Mesenchymal stem cell (in vitro differentiated cells and primary cell): Measurements from ENCODE around the gene HYKK. TPM values are rescaled to one million over a fixed set of nuclear protein-coding genes. Genes with fewer than 3 reads are reported as not detected.
A peak's percentile ranks its signal among the peaks of the same experiment; 100 is the strongest.

Experiments
- DNase-seq: peaks from one replicate; pipeline ENCODE4 v3.0.0-alpha.2; 2013
- H2AFZ ChIP-seq: one replicate; pipeline ENCODE4 v1.6.1; 2013; ENCODE audit warnings: low read depth, mild to moderate bottlenecking, control low read depth, inconsistent platforms, low read length, moderate library complexity
- H2AK5ac ChIP-seq: 2 replicates; pipeline ENCODE4 v1.6.1; 2013; ENCODE audit warnings: low read length, moderate library complexity, mild to moderate bottlenecking, inconsistent platforms; ENCODE audit not compliant: severe bottlenecking
- H2BK120ac ChIP-seq: one replicate; pipeline ENCODE4 v1.6.1; 2013; ENCODE audit warnings: low read depth, mild to moderate bottlenecking, inconsistent platforms, low read length, moderate library complexity
- H2BK12ac ChIP-seq, 2 experiments: one replicate each; pipeline ENCODE4 v1.6.1; 2013; ENCODE audit warnings: inconsistent platforms in 2 of 2, low read length in 2 of 2, mild to moderate bottlenecking in 2 of 2, moderate library complexity in 2 of 2, control low read depth in 1 of 2
- H2BK15ac ChIP-seq: one replicate; pipeline ENCODE4 v1.6.1; 2013; ENCODE audit warnings: mild to moderate bottlenecking, low read depth, inconsistent platforms; ENCODE audit not compliant: poor library complexity, severe bottlenecking
- H2BK5ac ChIP-seq: 2 replicates; pipeline ENCODE4 v1.6.1; 2013; ENCODE audit warnings: low read depth, mild to moderate bottlenecking, low read length, control low read depth, inconsistent platforms; ENCODE audit not compliant: poor library complexity, severe bottlenecking
- H3K14ac ChIP-seq, 2 experiments: one replicate each; pipeline ENCODE4 v1.6.1; 2013; ENCODE audit warnings: inconsistent platforms in 2 of 2, low read length in 2 of 2, control low read depth in 1 of 2, mild to moderate bottlenecking in 1 of 2, moderate library complexity in 1 of 2
- H3K18ac ChIP-seq, 2 experiments: one replicate each; pipeline ENCODE4 v1.6.1; 2013; ENCODE audit warnings: inconsistent platforms in 2 of 2, low read length in 2 of 2, control low read depth in 1 of 2, low read depth in 1 of 2, mild to moderate bottlenecking in 1 of 2
- H3K23ac ChIP-seq, 2 experiments: one replicate each; pipeline ENCODE4 v1.6.1; 2013; ENCODE audit warnings: inconsistent platforms in 2 of 2, low read length in 2 of 2, mild to moderate bottlenecking in 2 of 2, moderate library complexity in 2 of 2, control low read depth in 1 of 2
- H3K27ac ChIP-seq: 2 replicates; pipeline ENCODE4 v1.5.1; 2013; ENCODE audit warnings: mild to moderate bottlenecking, moderate library complexity, low read length, control low read depth, inconsistent platforms; ENCODE audit not compliant: poor library complexity, severe bottlenecking
- H3K27me3 ChIP-seq, 2 experiments: 2 replicates each; pipeline versions ENCODE4 v1.6.1 to v1.7.0; 2013; ENCODE audit warnings: low read length in 2 of 2, mild to moderate bottlenecking in 2 of 2, moderate library complexity in 2 of 2, control low read depth in 1 of 2, inconsistent platforms in 1 of 2; ENCODE audit not compliant: control insufficient read depth in 1 of 2, insufficient read depth in 1 of 2
- H3K36me3 ChIP-seq, 2 experiments: 2 replicates each; pipeline versions ENCODE4 v1.6.1 to v1.7.0; 2013; ENCODE audit warnings: low read length in 2 of 2, control low read depth in 1 of 2, inconsistent platforms in 1 of 2, low read depth in 1 of 2, mild to moderate bottlenecking in 1 of 2; ENCODE audit not compliant: insufficient read depth in 2 of 2, control insufficient read depth in 1 of 2
- H3K4ac ChIP-seq, 2 experiments: one replicate each; pipeline ENCODE4 v1.6.1; 2013; ENCODE audit warnings: inconsistent platforms in 2 of 2, low read length in 2 of 2, mild to moderate bottlenecking in 2 of 2, moderate library complexity in 2 of 2, control low read depth in 1 of 2, low read depth in 1 of 2
- H3K4me1 ChIP-seq: 2 replicates; pipeline ENCODE4 v1.6.1; 2013; ENCODE audit warnings: low read depth, low read length, control low read depth; ENCODE audit not compliant: control insufficient read depth, insufficient read depth
- H3K4me2 ChIP-seq: 2 replicates; pipeline ENCODE4 v1.6.1; 2013; ENCODE audit warnings: low read length, mild to moderate bottlenecking, inconsistent platforms; ENCODE audit not compliant: poor library complexity, severe bottlenecking
- H3K4me3 ChIP-seq, 2 experiments: 2 replicates each; pipeline versions ENCODE4 v1.5.1 to v1.7.0; 2013; ENCODE audit warnings: low read length in 2 of 2, mild to moderate bottlenecking in 2 of 2, control low read depth in 1 of 2, low read depth in 1 of 2; ENCODE audit not compliant: insufficient read depth in 1 of 2
- H3K79me1 ChIP-seq: replicated peaks from 2 replicates; pipeline ENCODE4 v1.6.1; 2013; ENCODE audit warnings: mild to moderate bottlenecking, control low read depth, low read length, inconsistent platforms; ENCODE audit not compliant: poor library complexity, severe bottlenecking
- H3K9ac ChIP-seq: 2 replicates; pipeline ENCODE4 v1.7.0; 2013; ENCODE audit warnings: mild to moderate bottlenecking, low read length, moderate library complexity
- H3K9me3 ChIP-seq: 2 replicates; pipeline ENCODE4 v1.7.0; 2013; ENCODE audit warnings: mild to moderate bottlenecking, low read length; ENCODE audit not compliant: control insufficient read depth
- H4K8ac ChIP-seq: one replicate; pipeline ENCODE4 v1.6.1; 2013; ENCODE audit warnings: inconsistent platforms, mild to moderate bottlenecking, low read length, moderate library complexity
- H4K91ac ChIP-seq: one replicate; pipeline ENCODE4 v1.6.1; 2013; ENCODE audit warnings: mild to moderate bottlenecking, low read length, inconsistent platforms
- WGBS: methylation state at CpG from one replicate; pipeline ENCODE4 v1.1.7; 2013; ENCODE audit warnings: mixed read lengths; 5-methylcytosine and 5-hydroxymethylcytosine counted together
- polyA plus RNA-seq, 2 experiments: library from polyadenylated mRNA; stranded (reverse); fragments of 200-250 nt; gene quantifications; one replicate each; pipeline ENCODE4 v1.2.3, GENCODE V29; 2013

HYKK gene, protein sequence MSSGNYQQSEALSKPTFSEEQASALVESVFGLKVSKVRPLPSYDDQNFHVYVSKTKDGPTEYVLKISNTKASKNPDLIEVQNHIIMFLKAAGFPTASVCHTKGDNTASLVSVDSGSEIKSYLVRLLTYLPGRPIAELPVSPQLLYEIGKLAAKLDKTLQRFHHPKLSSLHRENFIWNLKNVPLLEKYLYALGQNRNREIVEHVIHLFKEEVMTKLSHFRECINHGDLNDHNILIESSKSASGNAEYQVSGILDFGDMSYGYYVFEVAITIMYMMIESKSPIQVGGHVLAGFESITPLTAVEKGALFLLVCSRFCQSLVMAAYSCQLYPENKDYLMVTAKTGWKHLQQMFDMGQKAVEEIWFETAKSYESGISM
- polyA plus RNA-seq (2013, experiment 1 of 2) = 1.6 TPM
- polyA plus RNA-seq (2013, experiment 2 of 2) = 2.0 TPM

DNA sequence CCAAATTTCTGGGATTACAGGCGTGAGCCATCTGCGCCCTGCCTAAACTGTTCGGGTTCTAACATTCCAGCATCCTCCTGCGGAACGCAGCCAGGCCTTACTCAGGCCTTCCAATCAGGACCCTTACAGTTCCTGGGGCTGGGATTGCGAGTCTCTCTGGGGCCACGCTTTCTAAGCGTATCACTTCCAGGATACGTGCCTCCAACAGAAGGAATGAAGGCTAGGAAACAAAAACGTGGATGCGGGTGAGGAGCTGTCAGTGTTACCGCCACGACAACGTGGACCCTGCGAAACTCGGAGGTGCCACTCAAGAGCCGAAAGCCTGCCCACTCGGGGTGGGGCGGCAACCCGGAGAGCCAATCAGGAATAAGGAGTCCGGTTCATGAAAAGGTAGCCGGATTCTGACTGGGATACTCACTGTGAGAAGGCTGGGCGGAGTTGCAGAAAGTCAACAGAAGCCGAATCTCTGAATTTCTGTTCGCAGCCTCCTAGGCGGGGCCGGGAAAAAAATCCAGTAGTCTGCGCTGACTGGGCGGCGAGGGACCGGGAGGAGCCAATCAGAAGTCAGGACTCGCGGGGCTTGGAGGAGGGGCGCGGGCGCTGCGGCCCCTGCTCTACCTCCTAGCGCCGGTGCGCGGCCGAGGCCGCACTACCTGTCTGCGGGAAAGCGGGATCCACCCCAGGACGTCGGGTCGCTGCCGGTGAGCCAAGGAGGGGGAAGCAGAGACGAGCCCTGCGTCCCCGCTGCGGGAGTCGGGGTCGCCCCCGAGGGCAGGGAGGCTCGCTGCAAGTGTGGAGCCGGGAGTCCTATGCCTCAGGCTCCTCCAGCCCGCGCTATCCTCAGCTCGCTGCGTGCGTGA is at the start of gene HYKK:
Gene HYKK, plus strand, starts transcription at position 607 of the 860 bp plus-strand sequence. CDS start 5,512 bp downstream, outside the sequence.
- H3K4me1 ChIP-seq = peaks cover 6% of the 10 kb centered on the region
- peak within 1 kb of the TSS in 1 of 2 experiments; percentile 76 for H3K4ac ChIP-seq
- no peak within 1 kb of the TSS for H2BK15ac ChIP-seq
- H3K23ac ChIP-seq = peak within 1 kb of the TSS in 1 of 2 experiments; percentile 62
- H3K4me3 ChIP-seq = peak within 1 kb of the TSS; percentile 92
- no peaks in the 10 kb centered on the region for H3K79me1 ChIP-seq
- peaks cover 0 to 10% of the 10 kb centered on the region in 2 experiments for H3K27me3 ChIP-seq
- no peak within 1 kb of the TSS for H2BK120ac ChIP-seq
- peak within 1 kb of the TSS in 1 of 2 experiments; percentile 81 for H3K14ac ChIP-seq
- H3K18ac ChIP-seq = peak within 1 kb of the TSS; percentile 53 to 92
- H2AK5ac ChIP-seq = no peak within 1 kb of the TSS
- DNase-seq = peak; percentile 99
- peak within 1 kb of the TSS in 1 of 2 experiments; percentile 88 for H2BK12ac ChIP-seq
- H3K36me3 ChIP-seq = no peaks in the 10 kb centered on the region
- H2BK5ac ChIP-seq = no peak within 1 kb of the TSS
- no peak within 1 kb of the TSS for H4K91ac ChIP-seq
- H3K9ac ChIP-seq = peak within 1 kb of the TSS; percentile 84
- H3K9me3 ChIP-seq = no peaks in the 10 kb centered on the region
- WGBS = 2% methylated on average over 63 of the region's 63 CpGs
- H4K8ac ChIP-seq = peak within 1 kb of the TSS; percentile 31
- H2AFZ ChIP-seq = peak within 1 kb of the TSS; percentile 100
- H3K27ac ChIP-seq = peak within 1 kb of the TSS; percentile 50
- peak within 1 kb of the TSS; percentile 100 for H3K4me2 ChIP-seq

DNA sequence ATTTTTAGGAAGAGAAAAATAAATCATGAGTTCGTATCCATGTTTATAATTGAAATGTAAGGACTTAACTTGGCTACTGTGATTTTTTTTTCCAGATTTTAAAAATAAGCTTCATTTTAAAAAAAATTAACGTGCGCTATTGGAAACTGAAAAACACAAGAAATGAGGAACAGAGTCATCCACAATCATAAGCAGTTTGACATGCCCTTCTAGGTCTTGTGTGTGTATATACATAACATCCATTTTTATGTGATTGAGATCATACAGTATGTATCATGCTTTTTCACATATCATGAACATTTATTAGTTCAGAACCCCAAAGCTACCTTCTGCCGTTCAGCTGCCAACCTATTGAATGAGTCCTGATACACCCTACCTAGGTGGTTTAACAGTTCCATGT is 46.6 kb upstream of the HYKK start:
- peaks cover 6% of the 10 kb centered on the region for H3K79me1 ChIP-seq
- H3K23ac ChIP-seq = no peak overlapping the region
- no peak for DNase-seq
- H2BK12ac ChIP-seq = no peak overlapping the region
- no peak overlapping the region for H3K27ac ChIP-seq
- H2AK5ac ChIP-seq = no peak overlapping the region
- H4K8ac ChIP-seq = no peak overlapping the region
- H2BK15ac ChIP-seq = no peak overlapping the region
- H2BK120ac ChIP-seq = no peak overlapping the region
- H3K4me3 ChIP-seq = no peak overlapping the region
- no peak overlapping the region for H3K14ac ChIP-seq
- H3K27me3 ChIP-seq = no peaks in the 10 kb centered on the region
- peaks cover 3% of the 10 kb centered on the region for H3K4me1 ChIP-seq
- peaks cover 0 to 34% of the 10 kb centered on the region in 2 experiments for H3K36me3 ChIP-seq
- H4K91ac ChIP-seq = no peak overlapping the region
- H3K9ac ChIP-seq = peak overlapping the region; percentile 53
- H3K18ac ChIP-seq = no peak overlapping the region
- H3K4ac ChIP-seq = no peak overlapping the region
- H3K9me3 ChIP-seq = no peaks in the 10 kb centered on the region
- WGBS = 92% methylated on average over 3 of the region's 4 CpGs
- no peak overlapping the region for H2AFZ ChIP-seq
- H2BK5ac ChIP-seq = no peak overlapping the region
- no peak overlapping the region for H3K4me2 ChIP-seq

DNA sequence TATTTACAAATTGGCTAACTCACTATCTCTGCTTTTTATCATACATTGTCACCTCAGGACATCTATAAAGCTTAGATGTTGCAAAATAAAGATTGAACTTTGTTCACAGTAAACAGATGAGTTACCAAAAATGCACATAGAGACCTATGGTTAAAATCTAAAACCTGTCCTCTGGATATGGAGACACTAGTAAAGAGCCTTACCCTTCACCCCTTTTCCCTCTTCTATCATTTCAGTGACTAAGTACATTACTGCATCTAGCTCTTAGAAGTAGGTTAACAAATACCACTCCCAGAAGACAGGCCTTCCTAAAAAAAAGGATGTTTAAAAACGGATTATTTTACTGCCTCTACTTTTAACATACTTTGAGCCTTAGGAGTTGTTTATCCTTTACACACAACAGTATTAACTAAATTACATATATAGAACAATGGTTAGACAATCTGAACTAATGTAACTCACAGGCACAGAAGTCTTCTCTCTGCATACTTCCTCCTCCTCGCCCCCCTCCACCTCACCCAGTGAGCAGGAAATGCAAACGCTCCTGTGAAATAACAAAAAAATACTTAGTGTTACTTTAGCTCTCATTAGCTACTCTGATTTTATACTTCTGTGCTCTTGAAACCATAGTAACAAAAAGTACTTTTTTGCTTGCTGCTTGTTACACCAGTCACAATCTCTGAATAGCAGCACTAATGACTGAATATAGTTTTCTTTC is 46.0 kb upstream of the HYKK start:
- peak; percentile 50 for DNase-seq
- no peaks in the 10 kb centered on the region for H3K9me3 ChIP-seq
- H3K27me3 ChIP-seq = no peaks in the 10 kb centered on the region
- no peak overlapping the region for H4K8ac ChIP-seq
- H3K14ac ChIP-seq = no peak overlapping the region
- H2AFZ ChIP-seq = no peak overlapping the region
- H3K23ac ChIP-seq = no peak overlapping the region
- H3K18ac ChIP-seq = no peak overlapping the region
- no peak overlapping the region for H2AK5ac ChIP-seq
- WGBS = 39% methylated on average over 2 of the region's 3 CpGs
- no peak overlapping the region for H3K27ac ChIP-seq
- H3K4me2 ChIP-seq = no peak overlapping the region
- H3K79me1 ChIP-seq = peaks cover 9% of the 10 kb centered on the region
- no peak overlapping the region for H3K4me3 ChIP-seq
- H3K4me1 ChIP-seq = peaks cover 1% of the 10 kb centered on the region
- peaks cover 0 to 38% of the 10 kb centered on the region in 2 experiments for H3K36me3 ChIP-seq
- H2BK12ac ChIP-seq = no peak overlapping the region
- H2BK120ac ChIP-seq = no peak overlapping the region
- H3K9ac ChIP-seq = peak overlapping the region; percentile 53
- H2BK5ac ChIP-seq = no peak overlapping the region
- no peak overlapping the region for H4K91ac ChIP-seq
- H3K4ac ChIP-seq = no peak overlapping the region
- no peak overlapping the region for H2BK15ac ChIP-seq
